SKM-1 (cell line): ENCODE measurements around the gene HBM.
"Not testable (repeated sequence)": the region's sequence is repeated elsewhere in the genome, so short reads cannot be mapped to it uniquely, and the experiment has no call there.

ENCODE experiments used
- DNase-seq: peaks from one replicate; lab custom pipeline; 2025; ENCODE audit not compliant: unreplicated experiment; lab: John Stamatoyannopoulos, UW

Gene HBM

GRCh38 chr16:167122-167690 lies 1.4 kb downstream of the HBM start:
- DNase-seq: no peak

- DNase-seq: no peak
These were observed 2.6 kb downstream of the HBM start for GRCh38 chr16:168424-168823.

- no peak for DNase-seq
These were observed 3.2 kb downstream of the HBM start for GRCh38 chr16:169014-169413.

GRCh38 chr16:170088-170507 lies 4.3 kb downstream of the HBM start:
- DNase-seq: not testable (repeated sequence)

- no peak for DNase-seq
These were observed 5.0 kb downstream of the HBM start for GRCh38 chr16:170788-171187.

GRCh38 chr16:172374-172941 lies 6.7 kb downstream of the HBM start, which contains the start of gene HBA2:
Gene HBA2, plus strand, starts transcription at chr16:172876. Its CDS starts 37 bp downstream, at chr16:172913.
- not testable (repeated sequence) for DNase-seq

- DNase-seq: not testable (repeated sequence)
These were observed 7.6 kb downstream of the HBM start for GRCh38 chr16:173211-173854.

GRCh38 chr16:173928-174769 lies 8.4 kb downstream of the HBM start:
- DNase-seq: not testable (repeated sequence)

GRCh38 chr16:175011-175949 lies 9.5 kb downstream of the HBM start:
- no peak for DNase-seq

GRCh38 chr16:176006-176405 lies 10.2 kb downstream of the HBM start:
- not testable (repeated sequence) for DNase-seq

- not testable (repeated sequence) for DNase-seq
These were observed 11.0 kb downstream of the HBM start, which contains the start of gene HBA1 for GRCh38 chr16:176477-177382. Gene HBA1, plus strand, starts transcription at chr16:176680. Its CDS starts 37 bp downstream, at chr16:176717.

- DNase-seq: peak; percentile 100
These were observed 11.6 kb downstream of the HBM start for GRCh38 chr16:177394-177822.

- DNase-seq: no peak
These were observed 12.3 kb downstream of the HBM start for GRCh38 chr16:177981-178667.

- no peak for DNase-seq
These were observed 12.9 kb downstream of the HBM start for GRCh38 chr16:178668-179015.

- no peak for DNase-seq
These were observed 13.7 kb downstream of the HBM start for GRCh38 chr16:179211-180092.

- no peak for DNase-seq
These were observed 14.4 kb downstream of the HBM start, which contains the start of gene HBQ1 for GRCh38 chr16:180101-180675. Gene HBQ1, plus strand, starts transcription at chr16:180459. Its CDS starts 28 bp downstream, at chr16:180487.
